ENCODE results near the gene NPAS1.

Gene NPAS1

GRCh38 chr19:47084879-47085439 lies 65.3 kb downstream of the NPAS1 start:
- DNase-seq, result no peak

GRCh38 chr19:47086280-47086679 lies 66.6 kb downstream of the NPAS1 start:
- DNase-seq, result no peak

- no peak for DNase-seq
Observed at GRCh38 chr19:47089767-47090350, 70.2 kb downstream of the NPAS1 start.

GRCh38 chr19:47093254-47093653 lies 73.6 kb downstream of the NPAS1 start:
- DNase-seq, result no peak

GRCh38 chr19:47093841-47094240 lies 74.2 kb downstream of the NPAS1 start:
- peak; percentile 21 to 36 for DNase-seq

- DNase-seq, result peak; percentile 39 to 41
Observed at GRCh38 chr19:47094557-47095475, 75.2 kb downstream of the NPAS1 start.
